Endothelial cell of umbilical vein (primary cell): ENCODE measurements around the gene FAAH. TPM values are rescaled to one million over a fixed set of nuclear protein-coding genes. Genes with fewer than 3 reads are reported as not detected.

Experiments used
- BruUV-seq: library from RNA; stranded (reverse); fragments of 400-500 nt; replicated peaks from 2 replicates; lab custom pipeline; 2021; lab: Mats Ljungman, UMichigan
- CTCF ChIA-PET: fragments of 300-600, 350-600 bp; sonication (Branson Sonifier 250); formaldehyde crosslinking; loops from one replicate; lab custom pipeline; 2021; ENCODE audit warnings: antibody characterized with exemption, inconsistent platforms; lab: Charles Lee
- POLR2A ChIA-PET: fragments of 300-600, 350-600 bp; sonication (Branson Sonifier 250); formaldehyde crosslinking; loops from one replicate; lab custom pipeline; 2021; ENCODE audit warnings: antibody characterized with exemption, inconsistent platforms; lab: Charles Lee
- DNase-seq: peaks from one replicate; pipeline ENCODE4 v3.0.0-alpha.2; 2011; ENCODE audit warnings: low read depth, low spot score
- FAIRE-seq: peaks from 2 replicates; lab custom pipeline; 2011; peaks lifted over from hg19 to GRCh38; lab: Jason Lieb, UNC
- H2AFZ ChIP-seq: 2 replicates; pipeline ENCODE4 v1.6.0; 2012; ENCODE audit warnings: low read depth, low read length, control low read depth, inconsistent platforms
- H3K27ac ChIP-seq: 2 replicates; pipeline ENCODE4 v1.5.1; 2011; ENCODE audit warnings: low read depth, mild to moderate bottlenecking, control low read depth, low read length, moderate library complexity; ENCODE audit not compliant: insufficient read depth
- H3K27me3 ChIP-seq, 2 experiments: 2 replicates each; pipeline versions ENCODE4 v1.6.0 to v1.6.1; 2011; ENCODE audit warnings: low read length in 2 of 2, mixed read lengths in 1 of 2; ENCODE audit not compliant: control insufficient read depth in 2 of 2, insufficient read depth in 2 of 2
- H3K36me3 ChIP-seq, 2 experiments: 2 replicates in 1 of 2; 3 replicates in 1 of 2; pipeline ENCODE4 v1.5.1; 2011; ENCODE audit warnings: low read length in 2 of 2, mild to moderate bottlenecking in 1 of 2, moderate library complexity in 1 of 2; ENCODE audit not compliant: control insufficient read depth in 2 of 2, insufficient read depth in 2 of 2; ENCODE audit errors: extremely low read depth in 1 of 2
- H3K4me1 ChIP-seq: 3 replicates; pipeline ENCODE4 v1.5.1; 2011; ENCODE audit warnings: mild to moderate bottlenecking, low read length; ENCODE audit not compliant: control insufficient read depth, insufficient read depth; ENCODE audit errors: extremely low read depth
- H3K4me2 ChIP-seq: 2 replicates; pipeline ENCODE4 v1.6.1; 2011; ENCODE audit warnings: low read length, control low read depth, mixed read lengths; ENCODE audit not compliant: insufficient read depth
- H3K4me3 ChIP-seq, 3 experiments: fragments of 200-600 bp in 1 of 3; sonication (generic), shearing (Covaris generic) in 1 of 3; replicated peaks in 1 of 3; 2 replicates each; pipeline ENCODE4 v1.5.1; 2011 to 2016; ENCODE audit warnings: control low read depth in 3 of 3, low read length in 3 of 3, mild to moderate bottlenecking in 2 of 3, inconsistent platforms in 1 of 3, low read depth in 1 of 3, moderate library complexity in 1 of 3; ENCODE audit not compliant: insufficient read depth in 1 of 3
- H3K79me2 ChIP-seq: 2 replicates; pipeline ENCODE4 v1.6.0; 2012; ENCODE audit warnings: low read length, inconsistent platforms; ENCODE audit not compliant: control insufficient read depth, insufficient read depth
- H3K9ac ChIP-seq: replicated peaks from 2 replicates; pipeline ENCODE3; 2011; ENCODE audit warnings: low read length, control low read depth; ENCODE audit not compliant: insufficient read depth; ENCODE audit errors: extremely low read depth
- H3K9me1 ChIP-seq: replicated peaks from 3 replicates; pipeline ENCODE4 v1.6.0; 2011; ENCODE audit warnings: mild to moderate bottlenecking, low read length; ENCODE audit not compliant: control insufficient read depth, insufficient read depth; ENCODE audit errors: extremely low read depth
- H3K9me3 ChIP-seq: replicated peaks from 2 replicates; pipeline ENCODE4 v1.5.1; 2012; ENCODE audit warnings: low read length, inconsistent platforms; ENCODE audit not compliant: control insufficient read depth, insufficient read depth
- H4K20me1 ChIP-seq: replicated peaks from 2 replicates; pipeline ENCODE3; 2011; ENCODE audit warnings: mild to moderate bottlenecking, low read length; ENCODE audit not compliant: control insufficient read depth, insufficient read depth; ENCODE audit errors: extremely low read depth
- JUN ChIP-seq: IDR thresholded peaks from 2 replicates; pipeline ENCODE4 v1.6.1; 2011; ENCODE audit warnings: borderline replicate concordance, low read depth; ENCODE audit not compliant: insufficient read length, insufficient read depth
- POLR2A ChIP-seq: IDR thresholded peaks from 2 replicates; pipeline ENCODE4 v1.6.1; 2012; ENCODE audit warnings: low read depth, mild to moderate bottlenecking, control low read depth, low read length
- dilution Hi-C: fragments of 300-500 bp; cut with MboI; formaldehyde crosslinking; loops from one replicate; pipeline ENCODE4 v1.15.0; 2019; ENCODE audit warnings: low sequenced_read_pairs; ENCODE audit not compliant: extremely low pct_ligation_motif_present
- intact Hi-C: fragments of 100-400 bp; cut with micrococcal nuclease; formaldehyde crosslinking; loops from one replicate; pipeline ENCODE4 v1.10.0; 2022
- polyA plus RNA-seq, 4 experiments: library from polyadenylated mRNA; depleted of rRNA in 3 of 4; stranded (reverse) in 3 of 4; unstranded in 1 of 4; fragments of >200 nt; gene quantifications; 2 replicates each; pipeline versions ENCODE4 v1.2.1 to v1.2.3, GENCODE V29; 2011 to 2012; ENCODE audit warnings: missing spikeins in 1 of 4
- total RNA-seq: library from RNA; stranded (reverse); gene quantifications from 2 replicates; pipeline ENCODE4 v1.2.3, GENCODE V29; 2021
- TF ChIP-seq, protein P1 (sequence below): IDR thresholded peaks from 2 replicates; pipeline ENCODE4 v1.6.1; 2011; ENCODE audit not compliant: insufficient read depth, insufficient read length
- TF ChIP-seq, protein P2 (sequence below), 2 donors: IDR thresholded peaks; 1 replicate in 1 of 2; 2 replicates in 1 of 2; pipeline ENCODE4 v1.5.1; 2011; ENCODE audit warnings: low read length in 2 of 2, mild to moderate bottlenecking in 2 of 2, moderate library complexity in 2 of 2, control low read depth in 1 of 2, inconsistent platforms in 1 of 2, low read depth in 1 of 2; ENCODE audit not compliant: insufficient read depth in 1 of 2; ENCODE audit errors: extremely low read depth in 1 of 2

FAAH gene
- total and polyA plus RNA-seq, 2 donors (not counting 3 experiments of a cell fraction or from before 2014, with no cell fraction given) = 0.47 to 1.5 TPM

DNA sequence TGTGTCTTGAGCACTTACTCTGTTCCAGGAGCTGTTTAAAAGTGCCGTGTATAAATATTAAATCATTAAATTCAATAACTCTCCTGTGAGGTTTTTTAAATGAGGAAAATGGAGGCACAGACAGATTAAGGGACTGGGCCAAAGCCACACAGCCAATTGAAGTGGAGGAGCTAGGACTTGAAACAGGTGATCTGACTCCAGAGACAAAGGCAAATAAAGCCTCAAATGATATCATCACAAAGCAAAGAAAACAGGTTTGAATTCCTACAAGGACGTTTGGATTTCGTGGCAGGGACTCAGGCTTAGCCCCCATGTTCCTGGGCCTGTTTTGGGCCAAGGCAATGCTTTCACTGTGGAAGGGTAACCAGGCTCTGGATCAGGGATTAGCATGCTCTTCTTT lies 50.3 kb downstream of the FAAH start:
- Histone ChIP-seq H3K9ac (no peak overlapping the region), H3K4me2 (no peak overlapping the region), H4K20me1 (no peaks in the 10 kb centered on the region), H3K4me3 (no peak overlapping the region), H3K4me1 (no peaks in the 10 kb centered on the region), H3K79me2 (no peaks in the 10 kb centered on the region), H2AFZ (no peak overlapping the region), H3K27ac (no peak overlapping the region), H3K9me3 (no peaks in the 10 kb centered on the region), H3K36me3 (no peaks in the 10 kb centered on the region), H3K27me3 (peaks cover 26 to 31% of the 10 kb centered on the region in 2 experiments), H3K9me1 (no peaks in the 10 kb centered on the region)
- BruUV-seq = no TSS peak
- POLR2A ChIA-PET = no interaction called here
- no peak for TF ChIP-seq POLR2A
- TF ChIP-seq, protein P1, sequence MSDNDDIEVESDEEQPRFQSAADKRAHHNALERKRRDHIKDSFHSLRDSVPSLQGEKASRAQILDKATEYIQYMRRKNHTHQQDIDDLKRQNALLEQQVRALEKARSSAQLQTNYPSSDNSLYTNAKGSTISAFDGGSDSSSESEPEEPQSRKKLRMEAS = no peak
- dilution Hi-C loops = no loop called here
- intact Hi-C loops = no loop called here
- DNase-seq (no peak), FAIRE-seq (no peak)
- CTCF ChIA-PET = interaction anchor here (1.0 to 4.6 kb wide), 4 partner anchors 84 to 93 kb away, joined by 3 to 165 read pairs (median 4); no protein-coding TSS in a partner anchor

DNA sequence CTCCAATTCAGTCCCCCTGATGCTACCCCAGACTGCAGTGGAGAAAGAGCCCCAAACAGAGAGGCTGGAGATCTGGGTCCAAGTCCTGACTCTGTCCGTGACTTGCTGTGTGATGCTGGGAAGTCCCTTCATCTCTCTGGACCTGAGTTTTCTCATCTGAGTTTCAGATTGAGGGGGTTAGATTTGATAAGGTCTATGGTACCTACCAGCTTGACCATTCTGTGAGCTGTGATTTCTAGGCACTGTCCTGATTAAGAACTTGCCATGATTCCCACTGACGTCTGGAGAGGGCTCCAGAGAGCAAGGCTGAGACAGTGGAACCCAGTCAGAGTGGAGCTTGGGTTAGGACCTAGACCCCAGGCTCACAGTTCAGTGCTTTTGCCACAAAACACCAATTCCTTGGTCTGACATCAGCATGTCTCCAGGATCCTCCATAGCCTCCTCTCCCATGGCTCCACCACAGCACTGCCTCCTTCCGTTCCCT lies 51.7 kb downstream of the FAAH start:
- FAIRE-seq = no peak
- no TSS peak for BruUV-seq
- DNase-seq = no peak
- TF ChIP-seq, protein P2, sequence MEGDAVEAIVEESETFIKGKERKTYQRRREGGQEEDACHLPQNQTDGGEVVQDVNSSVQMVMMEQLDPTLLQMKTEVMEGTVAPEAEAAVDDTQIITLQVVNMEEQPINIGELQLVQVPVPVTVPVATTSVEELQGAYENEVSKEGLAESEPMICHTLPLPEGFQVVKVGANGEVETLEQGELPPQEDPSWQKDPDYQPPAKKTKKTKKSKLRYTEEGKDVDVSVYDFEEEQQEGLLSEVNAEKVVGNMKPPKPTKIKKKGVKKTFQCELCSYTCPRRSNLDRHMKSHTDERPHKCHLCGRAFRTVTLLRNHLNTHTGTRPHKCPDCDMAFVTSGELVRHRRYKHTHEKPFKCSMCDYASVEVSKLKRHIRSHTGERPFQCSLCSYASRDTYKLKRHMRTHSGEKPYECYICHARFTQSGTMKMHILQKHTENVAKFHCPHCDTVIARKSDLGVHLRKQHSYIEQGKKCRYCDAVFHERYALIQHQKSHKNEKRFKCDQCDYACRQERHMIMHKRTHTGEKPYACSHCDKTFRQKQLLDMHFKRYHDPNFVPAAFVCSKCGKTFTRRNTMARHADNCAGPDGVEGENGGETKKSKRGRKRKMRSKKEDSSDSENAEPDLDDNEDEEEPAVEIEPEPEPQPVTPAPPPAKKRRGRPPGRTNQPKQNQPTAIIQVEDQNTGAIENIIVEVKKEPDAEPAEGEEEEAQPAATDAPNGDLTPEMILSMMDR (IDR thresholded peaks at IDR 0.05; ENCODE audit: extremely low read depth in 1 of 2, insufficient read depth in 1 of 2, low read depth in 1 of 2, low read length in 2 of 2) = peak in 1 of 2 donors; percentile 1
- no peak for TF ChIP-seq JUN
- no peaks in the 10 kb centered on the region for H3K9me1 ChIP-seq
- ChIA-PET CTCF (interaction anchor here (0.8 to 4.6 kb wide), 10 partner anchors 11 to 278 kb away, joined by 3 to 165 read pairs (median 7); a partner anchor contains a TSS), POLR2A (no interaction called here)
- no peaks in the 10 kb centered on the region for H3K36me3 ChIP-seq
- H2AFZ ChIP-seq = no peak overlapping the region
- no peak overlapping the region for H3K4me3 ChIP-seq
- H3K9ac ChIP-seq = no peak overlapping the region
- dilution Hi-C loops (no loop called here), intact Hi-C loops (no loop called here)
- H3K79me2 ChIP-seq = no peaks in the 10 kb centered on the region
- no peak overlapping the region for H3K27ac ChIP-seq
- no peaks in the 10 kb centered on the region for H4K20me1 ChIP-seq
- peaks cover 37 to 44% of the 10 kb centered on the region in 2 experiments for H3K27me3 ChIP-seq
- H3K4me2 ChIP-seq = no peak overlapping the region
- H3K4me1 ChIP-seq = no peaks in the 10 kb centered on the region
- H3K9me3 ChIP-seq = no peaks in the 10 kb centered on the region
